Suprapubic skin (tissue), 4 donors: Measurements from ENCODE around the gene GPX1. TPM values are rescaled to one million over a fixed set of nuclear protein-coding genes. Genes with fewer than 3 reads are reported as not detected.

Experiments used
- DNase-seq, 2 donors: peaks; one replicate each; pipeline ENCODE4 v3.0.0-alpha.2; 2019; ENCODE audit warnings: low spot score in 2 of 2
- H3K27ac ChIP-seq: fragments of 200-600 bp; sonication (generic); one replicate; pipeline ENCODE4 v1.5.1; 2019
- H3K27me3 ChIP-seq: fragments of 200-600 bp; sonication (generic); one replicate; pipeline ENCODE4 v1.5.1; 2019
- H3K36me3 ChIP-seq: fragments of 200-600 bp; sonication (generic); one replicate; pipeline ENCODE4 v1.5.1; 2019
- H3K4me1 ChIP-seq: fragments of 200-600 bp; sonication (generic); one replicate; pipeline ENCODE4 v1.5.1; 2019
- H3K4me3 ChIP-seq: fragments of 200-600 bp; sonication (generic); one replicate; pipeline ENCODE4 v1.5.1; 2019; ENCODE audit warnings: mild to moderate bottlenecking
- H3K9me3 ChIP-seq: fragments of 200-600 bp; sonication (generic); one replicate; pipeline ENCODE4 v1.5.1; 2019
- CTCF ChIP-seq, 2 donors: fragments of 200-600 bp in 1 of 2; fragments of 450-650 bp in 1 of 2; sonication (generic) in 1 of 2; IDR thresholded peaks; one replicate each; pipeline ENCODE4 v1.5.1; 2016 to 2019; ENCODE audit warnings: antibody characterized with exemption in 2 of 2, mild to moderate bottlenecking in 1 of 2, moderate library complexity in 1 of 2
- EP300 ChIP-seq: sonication (generic); formaldehyde crosslinking; IDR thresholded peaks from one replicate; pipeline ENCODE4 v1.6.1; 2017; ENCODE audit warnings: antibody characterized with exemption
- POLR2A ChIP-seq, 2 donors: fragments of 450-650 bp; IDR thresholded peaks; one replicate each; pipeline ENCODE4 v1.6.1; 2017; ENCODE audit warnings: antibody characterized with exemption in 2 of 2, mild to moderate bottlenecking in 2 of 2, moderate library complexity in 2 of 2
- POLR2AphosphoS5 ChIP-seq, 3 donors: sonication (generic); formaldehyde crosslinking; IDR thresholded peaks; one replicate each; pipeline ENCODE4 v1.6.1; 2017; ENCODE audit warnings: antibody characterized with exemption in 3 of 3
- WGBS: methylation state at CpG from one replicate; pipeline ENCODE4 v1.1.5; 2018; 5-methylcytosine and 5-hydroxymethylcytosine counted together
- total RNA-seq, 4 donors: library from RNA; depleted of rRNA; stranded (reverse); fragments of >200 nt; gene quantifications; one replicate each; pipeline ENCODE4 v1.1.0, GENCODE V29; 2016

Gene GPX1
- total RNA-seq, 4 donors from 2014 or later: 115 to 130 (median 122) TPM

GRCh38 chr3:49316696-49317457 lies 41.3 kb downstream of the GPX1 start:
- TF ChIP-seq POLR2A (IDR thresholded peaks at IDR 0.05) (no peak), EP300 (no peak), POLR2AphosphoS5 (IDR thresholded peaks at IDR 0.05) (no peak), CTCF (IDR thresholded peaks at IDR 0.05) (no peak)
- Histone ChIP-seq H3K36me3 (peaks cover 78% of the 10 kb centered on the region), H3K9me3 (no peaks in the 10 kb centered on the region), H3K4me3 (no peak overlapping the region), H3K27me3 (no peaks in the 10 kb centered on the region), H3K4me1 (no peaks in the 10 kb centered on the region), H3K27ac (no peak overlapping the region)
- DNase-seq: no peak
- 92% methylated on average over 13 of the region's 16 CpGs for WGBS

GRCh38 chr3:49313896-49314688 lies 44.1 kb downstream of the GPX1 start:
- DNase-seq: no peak
- WGBS: 83% methylated on average over 1 of the region's 1 CpG
- Histone ChIP-seq H3K4me1 (no peaks in the 10 kb centered on the region), H3K9me3 (no peaks in the 10 kb centered on the region), H3K27me3 (no peaks in the 10 kb centered on the region), H3K36me3 (peaks cover 80% of the 10 kb centered on the region), H3K4me3 (no peak overlapping the region), H3K27ac (no peak overlapping the region)
- TF ChIP-seq POLR2A (IDR thresholded peaks at IDR 0.05) (no peak), EP300 (no peak)

- Histone ChIP-seq H3K4me3 (no peak overlapping the region), H3K4me1 (no peaks in the 10 kb centered on the region), H3K27me3 (no peaks in the 10 kb centered on the region), H3K9me3 (no peaks in the 10 kb centered on the region), H3K27ac (no peak overlapping the region), H3K36me3 (peaks cover 81% of the 10 kb centered on the region)
- no peak for DNase-seq
- TF ChIP-seq EP300 (no peak), POLR2AphosphoS5 (IDR thresholded peaks at IDR 0.05) (no peak), CTCF (IDR thresholded peaks at IDR 0.05) (no peak), POLR2A (IDR thresholded peaks at IDR 0.05) (no peak)
- WGBS: 91% methylated on average over 3 of the region's 3 CpGs
These were observed 46.9 kb downstream of the GPX1 start for GRCh38 chr3:49311283-49311682.

- DNase-seq: no peak
- Histone ChIP-seq H3K27ac (no peak overlapping the region), H3K36me3 (peaks cover 82% of the 10 kb centered on the region), H3K4me3 (no peak overlapping the region), H3K27me3 (no peaks in the 10 kb centered on the region), H3K4me1 (no peaks in the 10 kb centered on the region), H3K9me3 (no peaks in the 10 kb centered on the region)
- WGBS: 93% methylated on average over 1 of the region's 1 CpG
- no peak for TF ChIP-seq EP300
- TF ChIP-seq CTCF (IDR thresholded peaks at IDR 0.05): no peak
- no peak for TF ChIP-seq POLR2A (IDR thresholded peaks at IDR 0.05)
- no peak for TF ChIP-seq POLR2AphosphoS5 (IDR thresholded peaks at IDR 0.05)
These were observed 47.5 kb downstream of the GPX1 start for GRCh38 chr3:49310677-49311076.

Other genes with a start within 250 kb of the GPX1 start
- gene USP19, start 237.5 kb downstream of the GPX1 start, total RNA-seq: 10 to 100 TPM; 46.1 to 82.1 (median 76.0) TPM
- gene LAMB2, start 225.3 kb downstream of the GPX1 start, total RNA-seq: 100 to 1,000 TPM; 333 to 563 (median 501) TPM
- 10 to 100 TPM; 29.0 to 48.2 (median 35.3) TPM for gene CCDC71, start 192.0 kb downstream of the GPX1 start, total RNA-seq
- 10 to 100 TPM; 53.1 to 63.6 (median 59.3) TPM for gene KLHDC8B, start 186.8 kb downstream of the GPX1 start, total RNA-seq
- 1 to 10 TPM; 5.9 to 9.0 (median 8.5) TPM for gene C3orf62, start 81.1 kb downstream of the GPX1 start, total RNA-seq
- 10 to 100 TPM; 29.1 to 76.8 (median 35.5) TPM for gene USP4, start 18.3 kb downstream of the GPX1 start, total RNA-seq
- 100 to 1,000 TPM; 315 to 373 (median 341) TPM for gene RHOA, start 53.6 kb upstream of the GPX1 start, total RNA-seq
- gene TCTA, start 54.1 kb upstream of the GPX1 start, total RNA-seq: 10 to 100 TPM; 10.8 to 25.5 (median 19.6) TPM
- gene AMT, start 64.1 kb upstream of the GPX1 start, total RNA-seq: 10 to 100 TPM in 1 of 4 donors, 1 to 10 TPM in 3; 2.2 to 17.3 (median 5.0) TPM
- gene NICN1, start 71.0 kb upstream of the GPX1 start, total RNA-seq: 10 to 100 TPM in 2 of 4 donors, 1 to 10 TPM in 2; 4.7 to 11.5 (median 9.1) TPM
- gene DAG1, start 111.9 kb upstream of the GPX1 start, total RNA-seq: 100 to 1,000 TPM in 1 of 4 donors, 10 to 100 TPM in 3; 42.1 to 102 (median 76.6) TPM
- gene BSN, start 196.1 kb upstream of the GPX1 start, total RNA-seq: under 1 TPM; 0.04 to 0.59 (median 0.15) TPM